GM23338 (cell line): ENCODE results near the gene CAMTA1. TPM values are rescaled to one million over a fixed set of nuclear protein-coding genes. Genes with fewer than 3 reads are reported as not detected.

Experiments
- ATAC-seq: fragments of 200-7000 bp; cut with Tn5 transposase; 3 replicates; pipeline ENCODE4 v1.9.1; 2020
- DNase-seq: peaks from one replicate; pipeline ENCODE4 v3.0.0-alpha.2; 2015; ENCODE audit warnings: low spot score
- H2AFZ ChIP-seq: fragments of 200-600 bp; sonication (generic); 2 replicates; pipeline ENCODE4 v1.8.0; 2016; ENCODE audit warnings: antibody characterized with exemption, mild to moderate bottlenecking, moderate library complexity
- H3F3A ChIP-seq: fragments of 200-600 bp; sonication (generic); replicated peaks from 2 replicates; pipeline ENCODE4 v1.8.0; 2017; ENCODE audit warnings: antibody characterized with exemption, mixed run types, low read depth
- H3K27ac ChIP-seq: fragments of 200-600 bp; sonication (generic); 2 replicates; pipeline ENCODE4 v1.6.1; 2016; ENCODE audit warnings: low read depth
- H3K27me3 ChIP-seq: fragments of 200-600 bp; sonication (generic); 2 replicates; pipeline ENCODE4 v1.8.0; 2016; ENCODE audit warnings: mild to moderate bottlenecking, mixed run types, moderate library complexity; ENCODE audit not compliant: insufficient read depth
- H3K36me3 ChIP-seq: fragments of 200-600 bp; sonication (generic); 2 replicates; pipeline ENCODE4 v1.8.0; 2016; ENCODE audit warnings: mild to moderate bottlenecking; ENCODE audit not compliant: insufficient read depth
- H3K4me1 ChIP-seq: fragments of 200-600 bp; sonication (generic); 2 replicates; pipeline ENCODE4 v1.8.0; 2016; ENCODE audit warnings: mild to moderate bottlenecking, moderate library complexity; ENCODE audit not compliant: insufficient read depth
- H3K4me2 ChIP-seq: fragments of 200-600 bp; sonication (generic); 2 replicates; pipeline ENCODE4 v1.7.1; 2017; ENCODE audit warnings: mixed run types
- H3K4me3 ChIP-seq: fragments of 200-600 bp; sonication (generic); 2 replicates; pipeline ENCODE4 v1.6.1; 2016; ENCODE audit warnings: mixed run types
- H3K79me2 ChIP-seq: fragments of 200-600 bp; sonication (generic); replicated peaks from 2 replicates; pipeline ENCODE4 v1.8.0; 2017; ENCODE audit warnings: mild to moderate bottlenecking; ENCODE audit not compliant: insufficient read depth
- H3K9me2 ChIP-seq: fragments of 200-600 bp; sonication (generic); 2 replicates; pipeline ENCODE4 v1.8.0; 2017; ENCODE audit not compliant: insufficient read depth
- H4K20me1 ChIP-seq: fragments of 200-600 bp; sonication (generic); replicated peaks from 2 replicates; pipeline ENCODE4 v1.8.0; 2017; ENCODE audit warnings: mild to moderate bottlenecking; ENCODE audit not compliant: insufficient read depth
- H3K27ac Mint-ChIP-seq: 2 replicates; pipeline ENCODE4 v1.8.0; 2020; ENCODE audit warnings: inconsistent platforms, mild to moderate bottlenecking, moderate library complexity, mixed read lengths
- H3K27me3 Mint-ChIP-seq: 3 replicates; pipeline ENCODE4 v1.8.0; 2022; ENCODE audit warnings: low read depth, mild to moderate bottlenecking, moderate library complexity, mixed read lengths, inconsistent platforms; ENCODE audit not compliant: insufficient read depth, poor library complexity
- H3K36me3 Mint-ChIP-seq: 3 replicates; pipeline ENCODE4 v1.8.0; 2021; ENCODE audit warnings: low read depth, mild to moderate bottlenecking, inconsistent platforms, moderate library complexity, mixed read lengths
- H3K4me1 Mint-ChIP-seq: 3 replicates; pipeline ENCODE4 v1.8.0; 2020; ENCODE audit warnings: mild to moderate bottlenecking, inconsistent platforms, mixed read lengths
- H3K4me3 Mint-ChIP-seq: 3 replicates; pipeline ENCODE4 v1.8.0; 2021; ENCODE audit warnings: moderate library complexity, mild to moderate bottlenecking, inconsistent platforms, mixed read lengths
- H3K9me3 Mint-ChIP-seq: 3 replicates; pipeline ENCODE4 v1.8.0; 2020; ENCODE audit warnings: moderate library complexity, mild to moderate bottlenecking, inconsistent platforms, mixed read lengths
- CREB1 ChIP-seq: fragments of 250-450 bp; sonication (Bioruptor Pico); IDR thresholded peaks from 2 replicates; pipeline ENCODE4 v1.5.0; 2020; ENCODE audit warnings: low read depth, mild to moderate bottlenecking, moderate library complexity
- EZH2 ChIP-seq: fragments of 200-600 bp; sonication (generic); IDR thresholded peaks from one replicate; pipeline ENCODE4 v1.8.0; 2017; ENCODE audit warnings: antibody characterized with exemption, mild to moderate bottlenecking, low read depth; ENCODE audit not compliant: unreplicated experiment
- EZH2phosphoT487 ChIP-seq: fragments of 200-600 bp; sonication (generic); IDR thresholded peaks from one replicate; pipeline ENCODE4 v1.8.1; 2018; ENCODE audit warnings: antibody characterized with exemption; ENCODE audit not compliant: unreplicated experiment
- JUNB ChIP-seq: IDR thresholded peaks from one replicate; pipeline ENCODE4 v1.6.1; 2016; ENCODE audit warnings: antibody characterized with exemption; ENCODE audit not compliant: unreplicated experiment
- POLR2AphosphoS5 ChIP-seq: IDR thresholded peaks from 2 replicates; pipeline ENCODE4 v1.6.1; 2016; ENCODE audit warnings: antibody characterized with exemption, low read depth
- STAT1 ChIP-seq: IDR thresholded peaks from one replicate; pipeline ENCODE4 v1.6.1; 2016; ENCODE audit warnings: antibody characterized with exemption; ENCODE audit not compliant: unreplicated experiment
- ZNF114 ChIP-seq: fragments of 250-450 bp; sonication (Bioruptor Pico); IDR thresholded peaks from 2 replicates; pipeline ENCODE4 v1.5.0; 2020; ENCODE audit warnings: mild to moderate bottlenecking, moderate library complexity
- ZNF331 ChIP-seq: fragments of 250-450 bp; sonication (Bioruptor Pico); IDR thresholded peaks from 2 replicates; pipeline ENCODE4 v1.5.0; 2020; ENCODE audit warnings: low read depth, mild to moderate bottlenecking, moderate library complexity
- polyA plus RNA-seq: library from polyadenylated mRNA; unstranded; fragments of >200 nt; fragmentation: Nextera tagmentation; extraction: Ambion mirVana; gene quantifications from 2 replicates; pipeline ENCODE4 v1.2.1, GENCODE V29; 2016
- total RNA-seq: library from RNA; depleted of rRNA; stranded (reverse); fragments of >200 nt; shearing (Covaris generic); gene quantifications from 2 replicates; pipeline ENCODE4 v1.2.3, GENCODE V29; 2014
- TF ChIP-seq, protein P1 (sequence below): IDR thresholded peaks from one replicate; pipeline ENCODE4 v1.6.1; 2018; ENCODE audit warnings: antibody characterized with exemption; ENCODE audit not compliant: unreplicated experiment
- TF ChIP-seq, protein P2 (sequence below): IDR thresholded peaks from 2 replicates; pipeline ENCODE4 v1.6.1; 2016; ENCODE audit warnings: antibody characterized with exemption
- TF ChIP-seq, protein P3 (sequence below), 2 experiments: fragments of 200-600 bp in 1 of 2; sonication (generic) in 1 of 2; conservative IDR thresholded peaks; 2 replicates each; pipeline versions ENCODE4 v1.5.1 to v1.6.1; 2016 to 2017; ENCODE audit warnings: antibody characterized with exemption in 2 of 2, low read depth in 2 of 2, mild to moderate bottlenecking in 2 of 2, moderate library complexity in 1 of 2
- TF ChIP-seq, protein P4 (sequence below): fragments of 250-450 bp; sonication (Bioruptor Pico); IDR thresholded peaks from 2 replicates; pipeline ENCODE4 v1.5.0; 2020; ENCODE audit warnings: mild to moderate bottlenecking, moderate library complexity

Gene CAMTA1
- total and polyA plus RNA-seq, 2 experiments from 2014 or later, result 115 to 519 TPM

DNA sequence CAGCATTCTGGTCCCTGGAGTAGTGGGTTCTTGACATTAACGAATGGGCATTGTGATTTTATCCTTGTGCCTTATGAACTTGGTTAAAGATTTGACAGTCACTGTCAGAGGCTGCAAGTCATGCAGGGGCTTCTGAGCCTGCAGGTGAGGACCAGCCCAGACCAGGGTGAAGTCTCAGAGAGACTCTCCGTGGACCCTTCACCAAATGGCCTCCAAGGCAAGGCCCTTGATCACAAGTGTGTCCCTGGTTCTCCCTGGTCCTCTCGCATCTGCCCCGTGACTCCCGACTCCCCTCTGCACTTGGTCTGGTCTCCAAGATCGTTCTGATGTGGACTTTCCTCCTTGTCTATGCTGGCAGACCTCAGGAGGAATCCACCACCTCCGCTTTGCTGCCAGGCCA, 509.4 kb downstream of the CAMTA1 start (continued):
- TF ChIP-seq, protein P1, sequence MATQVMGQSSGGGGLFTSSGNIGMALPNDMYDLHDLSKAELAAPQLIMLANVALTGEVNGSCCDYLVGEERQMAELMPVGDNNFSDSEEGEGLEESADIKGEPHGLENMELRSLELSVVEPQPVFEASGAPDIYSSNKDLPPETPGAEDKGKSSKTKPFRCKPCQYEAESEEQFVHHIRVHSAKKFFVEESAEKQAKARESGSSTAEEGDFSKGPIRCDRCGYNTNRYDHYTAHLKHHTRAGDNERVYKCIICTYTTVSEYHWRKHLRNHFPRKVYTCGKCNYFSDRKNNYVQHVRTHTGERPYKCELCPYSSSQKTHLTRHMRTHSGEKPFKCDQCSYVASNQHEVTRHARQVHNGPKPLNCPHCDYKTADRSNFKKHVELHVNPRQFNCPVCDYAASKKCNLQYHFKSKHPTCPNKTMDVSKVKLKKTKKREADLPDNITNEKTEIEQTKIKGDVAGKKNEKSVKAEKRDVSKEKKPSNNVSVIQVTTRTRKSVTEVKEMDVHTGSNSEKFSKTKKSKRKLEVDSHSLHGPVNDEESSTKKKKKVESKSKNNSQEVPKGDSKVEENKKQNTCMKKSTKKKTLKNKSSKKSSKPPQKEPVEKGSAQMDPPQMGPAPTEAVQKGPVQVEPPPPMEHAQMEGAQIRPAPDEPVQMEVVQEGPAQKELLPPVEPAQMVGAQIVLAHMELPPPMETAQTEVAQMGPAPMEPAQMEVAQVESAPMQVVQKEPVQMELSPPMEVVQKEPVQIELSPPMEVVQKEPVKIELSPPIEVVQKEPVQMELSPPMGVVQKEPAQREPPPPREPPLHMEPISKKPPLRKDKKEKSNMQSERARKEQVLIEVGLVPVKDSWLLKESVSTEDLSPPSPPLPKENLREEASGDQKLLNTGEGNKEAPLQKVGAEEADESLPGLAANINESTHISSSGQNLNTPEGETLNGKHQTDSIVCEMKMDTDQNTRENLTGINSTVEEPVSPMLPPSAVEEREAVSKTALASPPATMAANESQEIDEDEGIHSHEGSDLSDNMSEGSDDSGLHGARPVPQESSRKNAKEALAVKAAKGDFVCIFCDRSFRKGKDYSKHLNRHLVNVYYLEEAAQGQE, result no peak
- TF ChIP-seq, protein P2, sequence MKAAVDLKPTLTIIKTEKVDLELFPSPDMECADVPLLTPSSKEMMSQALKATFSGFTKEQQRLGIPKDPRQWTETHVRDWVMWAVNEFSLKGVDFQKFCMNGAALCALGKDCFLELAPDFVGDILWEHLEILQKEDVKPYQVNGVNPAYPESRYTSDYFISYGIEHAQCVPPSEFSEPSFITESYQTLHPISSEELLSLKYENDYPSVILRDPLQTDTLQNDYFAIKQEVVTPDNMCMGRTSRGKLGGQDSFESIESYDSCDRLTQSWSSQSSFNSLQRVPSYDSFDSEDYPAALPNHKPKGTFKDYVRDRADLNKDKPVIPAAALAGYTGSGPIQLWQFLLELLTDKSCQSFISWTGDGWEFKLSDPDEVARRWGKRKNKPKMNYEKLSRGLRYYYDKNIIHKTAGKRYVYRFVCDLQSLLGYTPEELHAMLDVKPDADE, result no peak
- TF ChIP-seq EZH2phosphoT487 (no peak), ZNF114 (CRISPR knock-in tag) (no peak), JUNB (no peak), CREB1 (CRISPR knock-in tag) (no peak)
- TF ChIP-seq, protein P3, sequence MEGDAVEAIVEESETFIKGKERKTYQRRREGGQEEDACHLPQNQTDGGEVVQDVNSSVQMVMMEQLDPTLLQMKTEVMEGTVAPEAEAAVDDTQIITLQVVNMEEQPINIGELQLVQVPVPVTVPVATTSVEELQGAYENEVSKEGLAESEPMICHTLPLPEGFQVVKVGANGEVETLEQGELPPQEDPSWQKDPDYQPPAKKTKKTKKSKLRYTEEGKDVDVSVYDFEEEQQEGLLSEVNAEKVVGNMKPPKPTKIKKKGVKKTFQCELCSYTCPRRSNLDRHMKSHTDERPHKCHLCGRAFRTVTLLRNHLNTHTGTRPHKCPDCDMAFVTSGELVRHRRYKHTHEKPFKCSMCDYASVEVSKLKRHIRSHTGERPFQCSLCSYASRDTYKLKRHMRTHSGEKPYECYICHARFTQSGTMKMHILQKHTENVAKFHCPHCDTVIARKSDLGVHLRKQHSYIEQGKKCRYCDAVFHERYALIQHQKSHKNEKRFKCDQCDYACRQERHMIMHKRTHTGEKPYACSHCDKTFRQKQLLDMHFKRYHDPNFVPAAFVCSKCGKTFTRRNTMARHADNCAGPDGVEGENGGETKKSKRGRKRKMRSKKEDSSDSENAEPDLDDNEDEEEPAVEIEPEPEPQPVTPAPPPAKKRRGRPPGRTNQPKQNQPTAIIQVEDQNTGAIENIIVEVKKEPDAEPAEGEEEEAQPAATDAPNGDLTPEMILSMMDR (conservative IDR thresholded peaks at IDR 0.05; ENCODE audit: low read depth in 2 of 2), result no peak

DNA sequence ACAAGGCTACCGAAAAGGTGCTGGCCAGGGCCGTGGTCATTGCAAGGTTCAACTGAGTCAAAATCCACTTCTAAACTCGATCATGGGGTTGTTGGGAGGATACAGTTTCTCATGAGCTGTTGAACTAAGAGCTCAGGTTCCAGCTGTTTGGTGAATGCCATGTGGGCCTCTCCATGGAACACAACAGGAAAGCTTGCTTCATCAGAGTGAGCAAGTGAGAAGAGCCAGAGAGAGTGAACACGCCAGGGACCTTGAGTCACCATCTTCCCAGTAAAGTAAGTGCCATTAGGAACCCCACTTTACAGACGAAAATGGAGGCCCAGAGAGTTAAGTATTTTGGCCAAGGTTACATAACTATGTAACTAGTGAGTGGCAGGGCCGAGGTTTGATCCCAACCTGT, 510.7 kb downstream of the CAMTA1 start:
- Mint-ChIP-seq H3K27me3 (peaks cover 10% of the 10 kb centered on the region), H3K4me3 (no peak overlapping the region), H3K4me1 (peaks cover 73% of the 10 kb centered on the region), H3K9me3 (peaks cover 7% of the 10 kb centered on the region; the same call in 2 of the 3 replicates), H3K36me3 (peaks cover 5% of the 10 kb centered on the region; the same call in 2 of the 3 replicates), H3K27ac (peak overlapping the region; percentile 66)
- Histone ChIP-seq H4K20me1 (no peaks in the 10 kb centered on the region), H3F3A (no peaks in the 10 kb centered on the region; the same call in 1 of the 2 replicates), H3K4me1 (peaks cover 35% of the 10 kb centered on the region), H3K27me3 (no peaks in the 10 kb centered on the region), H3K9me2 (peaks cover 9% of the 10 kb centered on the region; the same call in 1 of the 2 replicates), H3K79me2 (no peaks in the 10 kb centered on the region), H3K27ac (no peak overlapping the region), H3K4me2 (no peak overlapping the region), H3K36me3 (no peaks in the 10 kb centered on the region), H3K4me3 (no peak overlapping the region), H2AFZ (no peak overlapping the region)
- ATAC-seq (no peak), DNase-seq (no peak)
- TF ChIP-seq POLR2AphosphoS5, result no peak
- TF ChIP-seq, protein P4, sequence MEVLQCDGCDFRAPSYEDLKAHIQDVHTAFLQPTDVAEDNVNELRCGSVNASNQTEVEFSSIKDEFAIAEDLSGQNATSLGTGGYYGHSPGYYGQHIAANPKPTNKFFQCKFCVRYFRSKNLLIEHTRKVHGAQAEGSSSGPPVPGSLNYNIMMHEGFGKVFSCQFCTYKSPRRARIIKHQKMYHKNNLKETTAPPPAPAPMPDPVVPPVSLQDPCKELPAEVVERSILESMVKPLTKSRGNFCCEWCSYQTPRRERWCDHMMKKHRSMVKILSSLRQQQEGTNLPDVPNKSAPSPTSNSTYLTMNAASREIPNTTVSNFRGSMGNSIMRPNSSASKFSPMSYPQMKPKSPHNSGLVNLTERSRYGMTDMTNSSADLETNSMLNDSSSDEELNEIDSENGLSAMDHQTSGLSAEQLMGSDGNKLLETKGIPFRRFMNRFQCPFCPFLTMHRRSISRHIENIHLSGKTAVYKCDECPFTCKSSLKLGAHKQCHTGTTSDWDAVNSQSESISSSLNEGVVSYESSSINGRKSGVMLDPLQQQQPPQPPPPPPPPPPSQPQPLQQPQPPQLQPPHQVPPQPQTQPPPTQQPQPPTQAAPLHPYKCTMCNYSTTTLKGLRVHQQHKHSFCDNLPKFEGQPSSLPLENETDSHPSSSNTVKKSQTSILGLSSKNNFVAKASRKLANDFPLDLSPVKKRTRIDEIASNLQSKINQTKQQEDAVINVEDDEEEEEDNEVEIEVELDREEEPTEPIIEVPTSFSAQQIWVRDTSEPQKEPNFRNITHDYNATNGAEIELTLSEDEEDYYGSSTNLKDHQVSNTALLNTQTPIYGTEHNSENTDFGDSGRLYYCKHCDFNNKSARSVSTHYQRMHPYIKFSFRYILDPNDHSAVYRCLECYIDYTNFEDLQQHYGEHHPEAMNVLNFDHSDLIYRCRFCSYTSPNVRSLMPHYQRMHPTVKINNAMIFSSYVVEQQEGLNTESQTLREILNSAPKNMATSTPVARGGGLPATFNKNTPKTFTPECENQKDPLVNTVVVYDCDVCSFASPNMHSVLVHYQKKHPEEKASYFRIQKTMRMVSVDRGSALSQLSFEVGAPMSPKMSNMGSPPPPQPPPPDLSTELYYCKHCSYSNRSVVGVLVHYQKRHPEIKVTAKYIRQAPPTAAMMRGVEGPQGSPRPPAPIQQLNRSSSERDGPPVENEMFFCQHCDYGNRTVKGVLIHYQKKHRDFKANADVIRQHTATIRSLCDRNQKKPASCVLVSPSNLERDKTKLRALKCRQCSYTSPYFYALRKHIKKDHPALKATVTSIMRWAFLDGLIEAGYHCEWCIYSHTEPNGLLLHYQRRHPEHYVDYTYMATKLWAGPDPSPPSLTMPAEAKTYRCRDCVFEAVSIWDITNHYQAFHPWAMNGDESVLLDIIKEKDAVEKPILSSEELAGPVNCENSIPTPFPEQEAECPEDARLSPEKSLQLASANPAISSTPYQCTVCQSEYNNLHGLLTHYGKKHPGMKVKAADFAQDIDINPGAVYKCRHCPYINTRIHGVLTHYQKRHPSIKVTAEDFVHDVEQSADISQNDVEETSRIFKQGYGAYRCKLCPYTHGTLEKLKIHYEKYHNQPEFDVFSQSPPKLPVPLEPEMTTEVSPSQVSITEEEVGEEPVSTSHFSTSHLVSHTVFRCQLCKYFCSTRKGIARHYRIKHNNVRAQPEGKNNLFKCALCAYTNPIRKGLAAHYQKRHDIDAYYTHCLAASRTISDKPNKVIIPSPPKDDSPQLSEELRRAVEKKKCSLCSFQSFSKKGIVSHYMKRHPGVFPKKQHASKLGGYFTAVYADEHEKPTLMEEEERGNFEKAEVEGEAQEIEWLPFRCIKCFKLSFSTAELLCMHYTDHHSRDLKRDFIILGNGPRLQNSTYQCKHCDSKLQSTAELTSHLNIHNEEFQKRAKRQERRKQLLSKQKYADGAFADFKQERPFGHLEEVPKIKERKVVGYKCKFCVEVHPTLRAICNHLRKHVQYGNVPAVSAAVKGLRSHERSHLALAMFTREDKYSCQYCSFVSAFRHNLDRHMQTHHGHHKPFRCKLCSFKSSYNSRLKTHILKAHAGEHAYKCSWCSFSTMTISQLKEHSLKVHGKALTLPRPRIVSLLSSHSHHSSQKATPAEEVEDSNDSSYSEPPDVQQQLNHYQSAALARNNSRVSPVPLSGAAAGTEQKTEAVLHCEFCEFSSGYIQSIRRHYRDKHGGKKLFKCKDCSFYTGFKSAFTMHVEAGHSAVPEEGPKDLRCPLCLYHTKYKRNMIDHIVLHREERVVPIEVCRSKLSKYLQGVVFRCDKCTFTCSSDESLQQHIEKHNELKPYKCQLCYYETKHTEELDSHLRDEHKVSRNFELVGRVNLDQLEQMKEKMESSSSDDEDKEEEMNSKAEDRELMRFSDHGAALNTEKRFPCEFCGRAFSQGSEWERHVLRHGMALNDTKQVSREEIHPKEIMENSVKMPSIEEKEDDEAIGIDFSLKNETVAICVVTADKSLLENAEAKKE, result no peak
- TF ChIP-seq, protein P2, result no peak
- no peak for TF ChIP-seq STAT1
- TF ChIP-seq EZH2, result no peak
- no peak for TF ChIP-seq ZNF331
